Left forelimb (tissue), 1 donor: ENCODE results near the gene HPCAL1.
"Not testable (repeated sequence)": the region's sequence is repeated elsewhere in the genome, so short reads cannot be mapped to it uniquely, and the experiment has no call there.

Experiments used
- DNase-seq: peaks from one replicate; pipeline ENCODE4 v3.0.0-alpha.2; 2018; ENCODE audit warnings: low spot score

HPCAL1 gene

DNA sequence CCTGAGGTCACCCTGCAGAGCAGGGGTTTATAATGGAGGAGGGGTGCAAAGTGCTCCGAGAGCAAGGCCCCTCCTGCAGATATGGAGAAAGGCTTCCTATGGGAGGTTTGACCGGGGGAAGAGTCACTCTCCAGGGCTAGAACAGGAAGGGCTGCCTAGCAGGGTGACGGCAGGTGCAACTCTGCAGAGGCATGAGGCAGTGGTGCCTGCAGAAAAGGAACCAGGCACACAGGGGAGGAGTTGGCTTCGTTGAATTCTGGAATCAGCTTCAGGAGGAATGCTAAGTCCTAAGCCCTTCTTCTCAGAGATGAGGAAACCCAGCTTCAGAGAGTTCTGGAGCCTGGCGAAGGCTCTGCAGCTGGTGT, 17.5 kb upstream of the HPCAL1 start:
- no peak for DNase-seq

- no peak for DNase-seq
These were observed 17.0 kb upstream of the HPCAL1 start for GRCh38 chr2:10285556-10286198.

DNA sequence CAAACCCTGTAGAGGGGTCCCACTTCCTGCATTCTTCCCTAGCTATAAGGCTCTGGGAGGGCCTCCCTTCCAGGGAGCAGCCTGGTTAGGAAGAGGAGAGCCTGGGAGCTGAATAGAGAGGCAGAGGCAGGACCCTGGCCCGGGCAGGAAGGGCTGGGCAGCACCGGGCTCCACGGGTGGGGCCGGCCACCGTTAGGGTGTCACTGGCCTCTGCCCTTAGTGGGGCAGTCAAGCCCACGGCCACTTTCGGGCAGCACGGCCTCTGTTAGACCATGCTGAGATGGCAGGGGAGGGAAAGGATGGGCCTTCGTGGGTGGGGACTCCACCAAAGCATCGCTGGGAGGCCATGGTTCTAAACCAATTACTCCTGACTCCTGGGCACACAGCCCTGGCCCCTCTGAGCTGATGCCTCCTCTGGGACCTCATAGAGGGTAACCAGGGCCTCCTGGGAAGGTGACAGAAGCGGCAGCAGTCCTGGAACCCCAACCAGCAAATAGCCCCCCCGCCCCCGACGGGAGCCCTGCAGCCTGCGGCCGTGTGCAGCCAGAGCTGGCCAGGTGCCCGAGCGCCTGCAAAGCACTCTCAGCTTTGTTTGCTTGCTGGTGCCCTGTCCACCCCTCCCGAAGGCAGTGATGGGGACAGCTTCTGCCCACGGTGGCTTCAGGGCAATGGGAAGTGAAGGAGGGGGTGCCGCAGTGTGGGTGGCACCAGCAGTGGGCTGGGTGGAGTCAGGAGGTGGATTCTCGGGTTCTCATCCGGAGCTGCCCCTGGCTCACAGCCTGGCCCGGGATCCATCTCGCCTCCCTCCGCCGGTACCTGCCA, 16.3 kb upstream of the HPCAL1 start:
- no peak for DNase-seq

DNA sequence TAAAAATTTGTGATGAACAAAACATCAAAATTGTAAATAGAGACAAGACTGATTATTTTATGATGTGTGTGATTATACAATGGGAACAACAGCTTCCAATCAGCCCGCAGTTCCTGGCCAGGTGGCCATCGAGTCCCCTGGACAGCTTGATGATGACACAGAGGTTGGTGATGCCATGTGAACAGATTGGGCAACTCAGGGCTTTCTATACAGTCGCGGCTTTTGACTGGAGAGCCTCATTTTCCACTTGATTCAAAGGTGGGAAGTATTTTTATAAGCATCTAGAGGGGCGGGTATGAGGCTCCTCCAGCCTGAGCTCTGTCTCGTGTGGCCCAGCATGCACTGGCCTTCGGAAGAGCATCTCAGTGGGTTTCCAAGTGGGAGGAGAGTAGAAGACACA, 14.9 kb upstream of the HPCAL1 start:
- no peak for DNase-seq

DNA sequence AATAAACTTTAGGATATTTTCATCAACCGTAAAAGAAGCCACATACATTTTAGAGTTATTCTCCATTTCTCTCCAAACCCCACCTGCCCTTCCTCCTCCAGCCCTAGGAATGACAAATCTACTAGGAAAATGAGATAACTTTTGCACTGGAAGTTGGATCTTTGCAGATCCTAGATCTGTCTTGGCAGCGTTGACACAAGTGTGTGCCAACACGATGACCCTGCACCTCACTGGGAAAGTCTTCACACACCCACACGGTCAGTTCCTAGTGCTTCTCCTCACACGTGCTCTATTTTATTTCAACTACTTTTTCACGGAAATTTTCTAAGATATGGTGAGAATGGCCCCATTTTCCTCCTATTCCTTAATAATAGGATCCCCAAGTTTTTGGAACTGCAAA, 14.1 kb upstream of the HPCAL1 start:
- no peak for DNase-seq

- no peak for DNase-seq
These were observed 13.4 kb upstream of the HPCAL1 start for GRCh38 chr2:10289352-10289751.

DNA sequence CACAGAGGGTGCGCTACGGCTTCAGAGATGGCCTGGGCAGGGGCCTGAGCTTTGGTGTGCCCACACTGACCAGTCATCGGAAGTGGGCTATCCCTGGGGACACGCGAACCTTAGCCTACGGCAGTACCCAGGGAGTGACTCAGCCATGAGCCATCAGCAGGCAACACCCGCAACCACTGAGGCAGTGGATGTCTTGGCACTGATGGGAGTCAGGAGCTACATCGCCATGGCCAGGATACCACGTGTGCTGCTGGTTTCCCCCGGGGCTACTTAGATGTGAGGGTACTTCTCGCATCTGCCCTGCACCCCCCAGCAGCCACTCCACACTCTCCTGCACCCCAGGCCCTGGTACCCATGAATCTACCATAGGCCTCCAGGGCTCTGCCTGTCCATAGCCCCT, 12.8 kb upstream of the HPCAL1 start:
- DNase-seq = no peak

DNA sequence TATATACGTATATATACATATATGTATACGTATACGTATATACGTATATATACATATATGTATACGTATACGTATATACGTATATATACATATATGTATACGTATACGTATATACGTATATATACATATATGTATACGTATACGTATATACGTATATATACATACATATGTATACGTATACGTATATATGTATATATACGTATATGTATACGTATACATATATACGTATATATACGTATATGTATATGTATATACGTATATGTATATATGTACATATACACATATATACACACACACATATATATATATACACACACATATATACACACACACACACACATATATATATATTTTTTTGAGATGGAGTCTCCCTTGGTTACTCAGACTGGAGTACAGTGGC, 11.3 kb upstream of the HPCAL1 start:
- DNase-seq = not testable (repeated sequence)

DNA sequence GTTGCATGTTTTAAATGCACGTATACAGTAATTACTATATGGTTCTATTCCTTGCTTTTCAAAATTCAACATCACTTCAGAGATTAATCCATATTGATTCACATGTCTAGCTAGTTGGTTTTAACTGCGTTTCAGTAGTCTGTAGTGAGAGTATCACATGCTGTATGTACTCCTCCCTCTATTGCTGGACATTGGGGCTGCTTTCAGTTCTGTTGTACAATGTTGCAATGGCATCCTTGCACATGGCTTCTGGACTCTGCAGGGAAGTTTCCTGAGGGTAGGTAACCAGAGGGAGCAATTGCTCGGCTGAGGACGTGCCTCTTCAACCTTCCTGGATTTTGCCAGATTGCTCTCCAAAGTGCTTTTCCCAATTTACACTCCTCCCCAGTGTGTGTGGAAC, 10.7 kb upstream of the HPCAL1 start:
- no peak for DNase-seq

- no peak for DNase-seq
These were observed 9.1 kb upstream of the HPCAL1 start for GRCh38 chr2:10293603-10294002.

DNA sequence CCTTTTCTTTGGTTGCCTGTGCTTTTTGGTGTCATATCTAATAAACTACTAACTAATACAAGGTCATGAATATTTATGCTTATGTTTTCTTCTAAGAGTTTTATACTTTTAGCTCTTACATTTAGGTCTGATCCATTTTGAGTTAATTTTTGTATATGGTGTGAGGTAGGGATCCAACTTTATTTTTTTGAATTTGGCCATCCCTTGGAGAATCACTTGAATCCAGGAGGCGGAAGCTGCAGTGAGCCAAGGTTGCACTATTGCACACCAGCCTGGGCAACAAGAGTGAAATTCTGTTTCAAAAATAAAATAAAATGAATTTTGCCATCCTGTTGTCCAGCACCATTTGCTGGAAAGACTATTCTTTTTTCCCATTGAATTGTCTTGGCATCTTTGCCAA, 8.6 kb upstream of the HPCAL1 start:
- no peak for DNase-seq

- DNase-seq = not testable (repeated sequence)
These were observed 7.1 kb upstream of the HPCAL1 start for GRCh38 chr2:10295649-10296048.

- DNase-seq = no peak
These were observed 6.6 kb upstream of the HPCAL1 start for GRCh38 chr2:10296142-10296541.

DNA sequence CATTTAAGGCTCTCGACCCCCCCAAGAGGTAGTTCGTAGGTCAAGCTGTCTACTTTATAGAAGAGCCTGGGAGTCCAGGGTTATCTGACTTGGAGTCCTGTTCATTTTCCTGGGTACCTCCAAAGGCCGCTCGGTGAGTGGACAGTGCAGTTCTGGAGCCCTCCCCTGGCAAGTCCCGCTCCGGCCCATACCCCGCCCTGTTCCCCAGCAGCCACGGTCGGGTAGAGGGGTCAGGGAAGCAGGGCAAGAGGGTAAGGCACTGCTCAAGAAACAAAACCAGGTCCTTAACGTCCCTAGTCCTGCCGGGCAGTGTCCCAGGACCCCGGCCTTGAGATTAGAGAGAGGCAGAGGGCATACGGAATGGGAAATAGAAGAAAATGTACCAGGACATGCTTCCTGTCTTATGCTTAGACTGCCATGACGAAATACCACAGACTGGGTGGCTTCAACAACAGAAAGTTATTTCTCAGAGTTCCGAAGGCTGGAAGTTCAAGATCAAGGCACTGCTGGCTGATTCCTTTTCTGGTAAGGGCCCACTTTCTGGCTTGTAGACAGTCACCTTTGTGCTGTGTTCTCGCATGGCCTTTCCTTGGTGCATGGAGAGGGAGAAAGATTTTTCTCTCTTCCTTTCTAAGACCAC, 5.4 kb upstream of the HPCAL1 start:
- no peak for DNase-seq

DNA sequence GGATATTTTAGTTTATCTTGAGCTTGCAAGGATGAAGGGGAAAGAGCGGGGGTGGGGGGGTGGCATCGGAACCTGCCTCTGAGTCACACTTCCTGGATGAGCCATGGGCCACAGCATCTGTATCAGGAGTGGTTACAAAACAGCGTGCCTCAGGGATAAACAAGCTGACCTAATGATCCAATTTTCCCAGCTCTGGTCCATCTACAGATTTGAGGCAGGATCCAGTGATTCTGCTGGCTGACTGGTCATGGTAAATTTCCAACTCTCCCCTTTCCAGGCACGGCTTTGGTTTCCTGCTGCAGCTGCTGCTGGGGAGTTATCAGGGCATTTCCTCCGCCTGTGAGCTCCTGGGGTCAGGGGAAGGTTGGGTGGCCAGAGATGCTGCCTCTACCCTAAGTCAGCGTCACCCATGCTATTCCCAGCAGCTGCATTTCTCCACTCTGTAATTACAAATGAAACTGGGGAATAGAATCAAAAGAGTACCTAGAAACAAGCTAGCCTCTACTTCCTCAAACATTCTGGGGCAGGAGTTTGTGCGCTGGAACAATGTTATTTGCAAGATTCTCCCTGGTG, 4.7 kb upstream of the HPCAL1 start:
- DNase-seq = no peak

DNA sequence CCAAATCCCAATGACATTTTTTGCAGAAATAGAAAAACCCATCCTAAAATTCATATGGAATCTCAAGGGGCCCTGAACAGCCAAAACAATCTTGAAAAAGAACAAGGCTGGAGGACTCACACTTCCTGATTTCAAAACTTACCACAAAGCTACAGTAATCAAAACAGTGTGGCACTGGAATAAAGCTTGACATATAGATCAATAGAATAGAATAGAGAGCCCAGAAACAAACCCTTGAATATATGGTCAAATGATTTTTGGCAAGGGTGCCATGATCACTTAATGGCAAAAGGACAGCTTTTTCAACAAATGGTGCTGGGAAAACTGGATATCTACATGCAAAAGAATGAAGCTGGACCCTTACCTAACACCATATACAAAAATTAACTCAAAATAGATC, 3.9 kb upstream of the HPCAL1 start:
- DNase-seq = not testable (repeated sequence)

GRCh38 chr2:10300328-10300920, 2.3 kb upstream of the HPCAL1 start:
- DNase-seq = no peak

GRCh38 chr2:10300997-10301940, 1.4 kb upstream of the HPCAL1 start:
- DNase-seq = no peak

- DNase-seq = no peak
These were observed 694 bp upstream of the HPCAL1 start for GRCh38 chr2:10301941-10302478.

DNA sequence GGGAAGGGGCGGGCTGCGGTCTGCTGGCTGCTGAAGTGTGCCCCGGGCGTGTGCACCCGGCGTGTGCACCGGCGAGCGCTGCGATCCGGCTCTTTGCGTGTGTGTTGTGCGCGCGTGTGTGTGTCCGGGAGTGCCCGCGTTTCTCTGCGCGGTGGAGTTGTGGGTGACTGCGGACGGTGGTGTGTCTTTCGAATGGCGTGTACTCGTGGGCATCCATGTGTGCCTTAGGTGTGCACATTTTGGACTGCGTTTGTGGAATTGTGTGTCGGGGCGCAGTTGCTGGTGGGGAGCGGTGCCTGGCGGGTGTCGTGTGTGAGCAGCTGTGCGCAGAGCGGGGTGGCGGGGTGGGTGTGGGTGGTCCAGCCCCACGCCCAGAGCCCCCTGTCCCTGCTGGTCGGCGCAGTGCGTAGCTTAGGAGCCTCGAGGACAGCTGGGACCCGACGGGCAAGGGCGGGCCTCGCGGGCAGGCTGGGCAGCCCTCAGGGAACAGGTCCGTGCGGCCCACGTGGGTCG, 533 bp downstream of the HPCAL1 start:
- DNase-seq = no peak
